Kidney glomerular epithelial cell (primary cell): ENCODE measurements around the gene TRIM3.

Experiments used
- DNase-seq: peaks from one replicate; lab custom pipeline; 2025; lab: John Stamatoyannopoulos, UW

TRIM3 gene

GRCh38 chr11:6437993-6438392 is 35.7 kb downstream of the TRIM3 start:
- DNase-seq: no peak

GRCh38 chr11:6437423-6437822 is 36.3 kb downstream of the TRIM3 start:
- DNase-seq: no peak

- DNase-seq: no peak
These were observed 39.6 kb downstream of the TRIM3 start for GRCh38 chr11:6433998-6434660.

GRCh38 chr11:6431861-6432260 is 41.9 kb downstream of the TRIM3 start:
- peak; percentile 68 for DNase-seq

- DNase-seq: no peak
These were observed 46.2 kb downstream of the TRIM3 start for GRCh38 chr11:6427516-6427915.

- DNase-seq: no peak
These were observed 53.1 kb downstream of the TRIM3 start for GRCh38 chr11:6420677-6421076.

- DNase-seq: no peak
These were observed 54.6 kb downstream of the TRIM3 start, which contains the start of gene APBB1 for GRCh38 chr11:6419009-6419631. APBB1 (minus strand) TSS chr11:6419094; CDS start chr11:6411347, 7,747 bp downstream.

GRCh38 chr11:6418557-6419008 is 55.2 kb downstream of the TRIM3 start:
- no peak for DNase-seq

- no peak for DNase-seq
These were observed 55.7 kb downstream of the TRIM3 start for GRCh38 chr11:6417907-6418556.

GRCh38 chr11:6415797-6416196 is 57.9 kb downstream of the TRIM3 start:
- no peak for DNase-seq

GRCh38 chr11:6414874-6415328 is 58.8 kb downstream of the TRIM3 start:
- no peak for DNase-seq

GRCh38 chr11:6413791-6414201 is 59.9 kb downstream of the TRIM3 start:
- no peak for DNase-seq

- no peak for DNase-seq
These were observed 62.1 kb downstream of the TRIM3 start for GRCh38 chr11:6411594-6412031.

- no peak for DNase-seq
These were observed 62.9 kb downstream of the TRIM3 start for GRCh38 chr11:6410695-6411430.

- no peak for DNase-seq
These were observed 67.4 kb downstream of the TRIM3 start for GRCh38 chr11:6406370-6406769.

- DNase-seq: no peak
These were observed 67.9 kb downstream of the TRIM3 start for GRCh38 chr11:6405846-6406245.

GRCh38 chr11:6405052-6405667 is 68.6 kb downstream of the TRIM3 start:
- DNase-seq: no peak

- no peak for DNase-seq
These were observed 69.2 kb downstream of the TRIM3 start for GRCh38 chr11:6404342-6405051.

GRCh38 chr11:6403539-6403938 is 70.2 kb downstream of the TRIM3 start:
- DNase-seq: no peak

GRCh38 chr11:6402561-6402981 is 71.2 kb downstream of the TRIM3 start:
- DNase-seq: no peak

GRCh38 chr11:6402061-6402470 is 71.7 kb downstream of the TRIM3 start:
- DNase-seq: no peak
